HG03135 (cell line): ENCODE measurements around the gene IGF2BP3.
"Not testable (repeated sequence)": the region's sequence is repeated elsewhere in the genome, so short reads cannot be mapped to it uniquely, and the experiment has no call there.

ENCODE experiments used
- ATAC-seq: cut with Tn5 transposase; IDR thresholded peaks from one replicate; pipeline ENCODE4 v1.9.1; 2021; ENCODE audit warnings: mild to moderate bottlenecking, moderate library complexity; ENCODE audit not compliant: unreplicated experiment

The IGF2BP3 gene

GRCh38 chr7:23343806-23344475 lies 126.3 kb downstream of the IGF2BP3 start:
- no peak for ATAC-seq

DNA sequence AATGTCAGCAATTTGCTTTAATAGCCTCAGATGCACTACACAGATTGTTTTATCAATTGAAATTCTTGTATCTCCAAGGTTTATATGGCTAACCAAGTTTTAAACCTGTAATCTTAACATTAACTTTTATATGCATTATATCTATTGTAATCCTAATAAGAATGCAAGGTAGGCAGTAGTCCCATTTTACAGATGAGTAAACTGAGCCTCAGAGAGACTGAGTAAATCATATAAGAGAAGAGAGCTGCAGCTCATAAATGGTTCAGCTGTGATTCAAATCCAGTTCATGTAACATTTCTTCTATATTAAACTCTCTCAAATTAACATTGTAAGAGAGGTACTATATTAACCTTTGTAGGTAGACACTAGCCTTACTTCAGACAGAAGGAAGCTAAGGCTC lies 127.2 kb downstream of the IGF2BP3 start:
- no peak for ATAC-seq

GRCh38 chr7:23341846-23342598 lies 128.3 kb downstream of the IGF2BP3 start:
- ATAC-seq, result no peak

GRCh38 chr7:23338863-23339262 lies 131.4 kb downstream of the IGF2BP3 start:
- no peak for ATAC-seq

DNA sequence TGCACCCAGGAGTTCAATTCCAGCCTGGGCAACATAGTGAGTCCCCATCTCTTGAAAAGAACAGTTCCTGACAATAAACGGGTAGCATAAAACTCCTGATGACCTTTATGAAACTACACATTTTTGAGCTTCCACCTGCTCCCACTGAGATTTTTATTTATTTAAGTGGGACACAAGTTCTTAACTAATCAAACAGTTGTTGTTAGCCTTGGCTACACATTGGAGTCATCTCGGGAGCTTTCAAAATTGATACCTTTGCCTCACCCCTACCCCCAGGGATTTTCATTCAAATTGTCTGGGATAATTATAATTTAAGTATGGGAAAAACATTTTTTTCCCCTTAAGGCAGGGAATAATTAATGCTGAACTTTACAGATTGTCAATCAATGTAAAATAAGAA lies 131.9 kb downstream of the IGF2BP3 start:
- ATAC-seq, result no peak

- no peak for ATAC-seq
Measured at GRCh38 chr7:23337374-23337773, 132.9 kb downstream of the IGF2BP3 start.

DNA sequence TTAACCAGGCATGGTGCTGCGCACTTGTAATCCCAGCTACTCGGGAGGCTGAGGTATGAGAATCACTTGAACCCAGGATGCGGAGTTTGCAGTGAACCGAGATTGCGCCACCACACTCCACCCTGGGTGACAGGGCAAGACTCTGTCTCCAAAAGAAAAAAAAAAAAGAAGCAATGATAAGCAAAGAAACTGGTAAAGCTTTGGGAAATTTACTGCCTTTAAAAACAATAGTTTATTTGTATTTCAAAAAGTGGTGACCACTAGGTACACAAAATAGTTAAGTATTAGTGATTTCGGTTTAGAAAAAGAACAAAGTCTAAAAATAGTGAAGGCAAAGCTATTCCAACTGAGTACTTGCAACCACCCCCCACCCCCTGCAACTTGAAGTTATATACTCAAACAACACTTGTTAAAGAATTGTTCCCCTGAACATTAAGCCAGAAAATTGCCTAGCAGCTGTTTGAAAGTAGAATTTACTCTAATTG lies 133.4 kb downstream of the IGF2BP3 start:
- ATAC-seq, result no peak

- ATAC-seq, result no peak
Measured at GRCh38 chr7:23336086-23336485, 134.2 kb downstream of the IGF2BP3 start.

GRCh38 chr7:23335621-23336020 lies 134.7 kb downstream of the IGF2BP3 start:
- ATAC-seq, result no peak

- no peak for ATAC-seq
Measured at GRCh38 chr7:23335136-23335535, 135.2 kb downstream of the IGF2BP3 start.

DNA sequence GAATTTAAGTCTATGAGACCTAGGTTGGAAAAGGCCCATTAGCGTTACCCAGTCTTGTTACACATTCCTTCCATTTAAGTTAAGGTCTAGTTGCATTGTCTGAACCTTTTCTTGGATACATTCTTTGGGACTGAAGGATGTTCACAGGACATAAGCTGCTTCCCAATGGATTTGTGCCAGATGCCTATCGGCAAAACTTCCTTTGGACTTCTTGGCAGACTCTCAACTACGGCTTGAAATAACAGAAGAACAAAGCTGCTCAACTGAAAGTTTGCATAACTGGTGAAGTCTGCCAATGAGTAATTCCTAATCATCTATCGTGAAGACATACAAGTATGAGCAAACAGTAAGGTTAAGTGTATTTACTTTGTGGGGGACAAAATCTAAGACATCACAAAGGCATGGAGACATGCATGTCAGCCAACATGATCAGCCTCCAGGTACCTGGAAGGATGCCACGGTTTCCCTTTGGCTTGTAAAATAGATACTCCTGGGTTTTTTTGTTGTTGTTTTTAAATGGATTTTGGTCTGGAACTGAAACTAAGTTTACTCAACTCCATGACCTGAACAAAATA lies 135.7 kb downstream of the IGF2BP3 start:
- no peak for ATAC-seq

- ATAC-seq, result no peak
Measured at GRCh38 chr7:23333671-23334246, 136.5 kb downstream of the IGF2BP3 start.

GRCh38 chr7:23332910-23333612 lies 137.2 kb downstream of the IGF2BP3 start:
- no peak for ATAC-seq

- no peak for ATAC-seq
Measured at GRCh38 chr7:23332193-23332592, 138.1 kb downstream of the IGF2BP3 start.

DNA sequence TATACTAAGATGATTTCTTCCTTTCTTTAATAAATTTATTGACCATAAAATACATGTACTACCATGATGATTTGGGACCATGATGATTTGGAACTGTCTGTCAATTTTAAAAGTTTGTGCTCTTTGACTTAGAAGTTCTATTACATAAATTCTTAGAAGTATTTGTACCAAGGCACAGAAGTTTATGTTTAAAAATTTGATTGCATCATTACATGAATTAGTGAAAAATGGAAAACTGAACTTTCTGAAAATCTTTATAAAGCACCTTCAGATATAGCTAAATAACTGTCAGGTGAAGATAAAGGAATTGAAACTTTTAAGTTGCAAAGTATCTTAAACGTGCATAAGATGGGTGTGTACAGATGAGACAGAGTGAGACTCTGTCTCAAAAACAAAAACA lies 139.2 kb downstream of the IGF2BP3 start:
- no peak for ATAC-seq

DNA sequence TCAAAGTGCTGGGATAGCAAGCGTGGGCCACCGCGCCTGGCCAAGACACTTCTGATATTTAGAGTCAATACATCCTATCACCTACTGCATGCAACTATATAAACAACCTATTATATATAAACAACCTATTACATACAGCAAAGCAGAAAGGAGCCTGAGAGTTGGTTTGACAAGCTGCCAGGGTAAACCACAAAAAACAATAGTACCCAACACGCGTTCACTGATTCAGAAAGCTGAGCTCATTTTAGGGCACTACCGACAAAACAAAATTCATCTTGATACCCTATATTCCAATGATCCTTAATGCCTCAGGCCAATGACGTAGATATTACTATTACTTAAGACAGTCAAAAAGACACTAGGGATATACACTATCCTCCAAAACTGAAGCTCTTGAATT lies 154.9 kb downstream of the IGF2BP3 start:
- ATAC-seq, result no peak

DNA sequence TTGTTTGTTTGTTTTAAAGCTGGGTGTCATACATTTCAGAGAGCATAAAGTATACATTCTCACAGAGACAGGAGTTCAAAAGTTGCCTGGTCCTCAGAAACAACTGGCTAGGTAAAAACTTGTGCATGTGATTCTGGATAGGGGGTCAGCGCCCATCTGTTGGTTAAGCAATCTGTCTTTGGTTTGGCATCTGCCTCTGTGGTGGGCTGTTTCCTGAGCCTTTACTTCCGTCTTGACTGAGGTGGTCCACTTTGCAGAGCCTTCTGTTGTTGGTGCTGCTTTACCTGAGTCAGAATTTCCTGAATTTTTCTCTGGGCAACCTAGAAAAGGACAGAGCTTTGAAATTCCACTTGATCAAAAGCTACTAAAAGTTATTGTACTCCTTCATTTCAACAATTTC lies 158.2 kb downstream of the IGF2BP3 start:
- not testable (repeated sequence) for ATAC-seq

GRCh38 chr7:23308754-23309153 lies 161.5 kb downstream of the IGF2BP3 start:
- no peak for ATAC-seq

DNA sequence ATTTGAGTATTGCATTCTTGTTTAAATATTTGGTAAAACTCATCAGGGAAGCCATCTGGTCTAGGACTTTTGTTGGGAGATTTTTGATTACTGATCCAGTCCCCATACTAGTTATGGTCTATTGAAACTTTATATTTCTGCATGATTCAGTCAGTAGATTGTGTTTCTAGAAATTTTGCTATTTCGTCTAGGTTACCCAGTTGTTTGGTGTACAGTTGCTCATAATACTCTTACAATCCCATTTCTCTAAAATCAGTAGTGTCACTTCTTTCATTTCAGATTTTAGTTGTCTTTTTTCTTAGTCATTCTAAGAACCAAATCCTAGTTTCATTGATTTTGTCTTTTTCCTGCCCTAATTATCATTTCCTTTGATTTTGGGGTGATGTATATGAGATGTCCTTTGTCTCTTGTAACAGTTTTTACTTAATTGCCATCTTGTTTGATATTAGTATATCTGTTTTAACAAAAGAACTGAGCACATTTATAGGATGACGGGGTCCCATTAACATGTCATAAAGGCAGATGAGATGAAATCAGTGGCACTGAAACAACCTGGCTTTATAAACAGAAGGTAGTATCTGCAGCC lies 163.3 kb downstream of the IGF2BP3 start:
- ATAC-seq, result no peak

DNA sequence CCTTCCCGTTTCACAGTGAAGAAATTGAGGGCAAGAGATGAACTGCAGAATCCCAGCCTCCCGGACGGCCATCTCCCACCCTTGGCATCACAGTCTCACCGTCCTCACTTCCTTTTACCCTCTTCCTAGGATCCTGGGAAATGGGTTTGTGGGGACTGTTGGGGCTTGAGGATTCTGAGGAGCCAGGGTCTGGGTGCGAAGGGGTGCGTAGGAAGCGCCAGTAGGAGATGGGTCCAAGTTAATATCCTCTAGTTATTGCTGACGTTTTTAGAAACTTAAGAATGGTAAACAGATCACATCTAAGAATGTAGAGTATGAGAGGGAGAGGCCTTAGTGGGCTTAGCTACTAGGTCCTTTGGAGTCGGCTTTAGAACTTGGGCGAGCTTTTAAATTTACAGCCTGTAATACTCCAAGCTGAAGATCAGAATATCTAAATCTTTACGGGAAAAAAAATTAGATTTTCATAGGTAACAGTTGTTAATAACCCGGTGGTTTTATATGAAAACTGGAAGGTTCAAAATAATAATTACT lies 170.5 kb downstream of the IGF2BP3 start:
- no peak for ATAC-seq
